GM10266 (cell line): Measurements from ENCODE around the gene FARS2.

ENCODE experiments used
- DNase-seq: peaks from one replicate; pipeline ENCODE4 v3.0.0; 2012; ENCODE audit errors: extremely low spot score
- TF ChIP-seq, protein P1 (sequence below): IDR thresholded peaks from 2 replicates; pipeline ENCODE4 v1.5.1; 2012; ENCODE audit warnings: mild to moderate bottlenecking, low read depth; ENCODE audit not compliant: control insufficient read depth, insufficient read depth; ENCODE audit errors: missing control alignments

Gene FARS2

DNA sequence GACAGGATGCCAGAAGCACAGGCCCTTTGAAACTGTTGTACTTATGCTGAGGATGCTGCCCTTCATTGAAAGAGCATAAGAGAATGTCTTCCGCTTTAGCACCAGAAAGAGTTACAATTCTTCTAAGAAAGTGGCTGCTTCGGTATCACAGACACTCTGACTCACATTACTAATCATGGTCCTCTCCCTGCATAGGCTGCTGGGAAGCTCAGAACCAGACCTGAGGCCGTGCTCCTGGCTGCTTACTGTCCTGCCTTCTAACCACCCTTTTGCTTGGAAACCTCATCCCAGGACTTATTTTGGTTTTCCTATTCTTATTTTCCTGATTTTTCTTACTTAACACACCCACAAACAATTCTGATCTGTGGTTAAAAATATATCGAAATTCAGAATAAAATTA is 23.5 kb upstream of the FARS2 start:
- TF ChIP-seq, protein P1, sequence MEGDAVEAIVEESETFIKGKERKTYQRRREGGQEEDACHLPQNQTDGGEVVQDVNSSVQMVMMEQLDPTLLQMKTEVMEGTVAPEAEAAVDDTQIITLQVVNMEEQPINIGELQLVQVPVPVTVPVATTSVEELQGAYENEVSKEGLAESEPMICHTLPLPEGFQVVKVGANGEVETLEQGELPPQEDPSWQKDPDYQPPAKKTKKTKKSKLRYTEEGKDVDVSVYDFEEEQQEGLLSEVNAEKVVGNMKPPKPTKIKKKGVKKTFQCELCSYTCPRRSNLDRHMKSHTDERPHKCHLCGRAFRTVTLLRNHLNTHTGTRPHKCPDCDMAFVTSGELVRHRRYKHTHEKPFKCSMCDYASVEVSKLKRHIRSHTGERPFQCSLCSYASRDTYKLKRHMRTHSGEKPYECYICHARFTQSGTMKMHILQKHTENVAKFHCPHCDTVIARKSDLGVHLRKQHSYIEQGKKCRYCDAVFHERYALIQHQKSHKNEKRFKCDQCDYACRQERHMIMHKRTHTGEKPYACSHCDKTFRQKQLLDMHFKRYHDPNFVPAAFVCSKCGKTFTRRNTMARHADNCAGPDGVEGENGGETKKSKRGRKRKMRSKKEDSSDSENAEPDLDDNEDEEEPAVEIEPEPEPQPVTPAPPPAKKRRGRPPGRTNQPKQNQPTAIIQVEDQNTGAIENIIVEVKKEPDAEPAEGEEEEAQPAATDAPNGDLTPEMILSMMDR: no peak
- no peak for DNase-seq

- DNase-seq: no peak
- TF ChIP-seq, protein P1: no peak
These were observed 23.0 kb upstream of the FARS2 start for GRCh38 chr6:5238336-5238735.

DNA sequence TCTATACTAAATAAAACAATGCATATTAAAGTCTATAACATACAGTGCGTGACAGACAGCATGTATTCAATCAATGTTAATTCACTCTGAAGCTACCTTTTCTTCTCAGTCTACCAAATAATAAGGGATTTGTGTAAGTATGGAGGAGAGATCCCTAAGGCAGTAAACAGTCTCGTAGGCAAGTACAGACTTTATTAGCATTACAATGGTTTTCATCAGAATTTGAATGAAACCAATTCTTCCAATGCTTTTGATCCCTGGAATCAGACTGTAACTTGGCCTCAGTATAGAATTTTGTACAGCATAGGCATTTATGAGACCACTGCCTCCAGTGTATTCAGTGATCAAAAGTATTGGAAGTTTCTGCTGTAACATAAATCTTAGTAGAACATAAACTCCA is 20.1 kb upstream of the FARS2 start:
- DNase-seq: no peak
- TF ChIP-seq, protein P1: no peak

- TF ChIP-seq, protein P1: no peak
These were observed 18.2 kb upstream of the FARS2 start for GRCh38 chr6:5243069-5243468.

GRCh38 chr6:5246141-5247097 is 14.9 kb upstream of the FARS2 start:
- DNase-seq: no peak
- TF ChIP-seq, protein P1: no peak

More at GRCh38 chr6:5243069-5243468, 18.2 kb upstream of the FARS2 start:
- DNase-seq: no peak

- TF ChIP-seq, protein P1: no peak
- no peak for DNase-seq
These were observed 14.1 kb upstream of the FARS2 start for GRCh38 chr6:5247201-5247600.

GRCh38 chr6:5248302-5249098 is 12.8 kb upstream of the FARS2 start:
- TF ChIP-seq, protein P1: no peak
- no peak for DNase-seq
